HG03280 (cell line): Measurements from ENCODE around the gene TM9SF4.
"Not testable (repeated sequence)": the region's sequence is repeated elsewhere in the genome, so short reads cannot be mapped to it uniquely, and the experiment has no call there.

Experiments used
- ATAC-seq: cut with Tn5 transposase; IDR thresholded peaks from one replicate; pipeline ENCODE4 v1.9.1; 2021; ENCODE audit warnings: mild to moderate bottlenecking, moderate library complexity; ENCODE audit not compliant: unreplicated experiment

The TM9SF4 gene

DNA sequence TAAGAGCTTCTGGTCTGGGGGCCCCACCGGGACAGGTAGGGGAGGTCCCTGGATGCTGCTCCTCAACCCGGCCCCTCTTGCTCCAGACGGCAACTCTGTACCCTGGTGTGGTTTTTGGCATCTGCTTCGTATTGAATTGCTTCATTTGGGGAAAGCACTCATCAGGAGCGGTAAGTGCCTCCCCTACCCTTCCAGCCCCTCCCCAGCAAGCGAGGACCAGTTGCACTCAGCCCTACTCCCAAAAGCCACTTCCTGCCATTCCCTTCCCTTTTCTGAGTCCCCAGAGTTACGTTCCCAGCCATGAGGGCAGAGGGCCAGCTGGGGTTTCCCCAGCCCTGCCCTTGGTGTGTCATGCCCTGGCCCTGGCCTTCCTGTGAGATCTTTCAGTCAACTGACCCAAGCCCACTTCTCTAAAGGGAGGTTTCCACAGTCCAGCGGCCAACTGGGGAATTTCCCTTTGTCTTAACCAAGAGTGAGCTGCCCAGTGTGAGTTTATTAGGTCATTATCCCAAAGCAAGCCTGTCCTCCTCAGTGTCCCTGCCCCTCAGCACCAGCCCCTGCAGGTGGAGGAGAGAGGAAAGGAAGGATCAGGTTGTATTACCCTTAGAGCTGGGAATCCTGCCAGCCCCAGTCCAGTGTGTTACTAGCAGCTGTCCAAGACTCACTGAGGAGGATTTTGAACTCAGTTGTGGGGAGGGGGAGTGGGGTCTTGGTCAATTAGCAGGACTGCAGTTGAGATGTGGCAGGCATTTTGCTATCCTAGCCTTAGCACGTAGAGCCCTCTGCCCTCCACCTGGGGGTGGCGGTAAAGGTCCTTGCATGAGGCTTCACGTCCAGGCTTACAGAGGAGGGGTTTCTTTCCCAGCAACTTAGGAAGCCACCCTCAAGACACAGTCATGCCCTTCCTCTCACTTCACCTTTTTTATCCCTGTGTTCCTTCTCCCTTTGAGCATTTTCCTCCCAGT, 45.8 kb downstream of the TM9SF4 start:
- ATAC-seq = no peak

GRCh38 chr20:32157611-32158010, 48.1 kb downstream of the TM9SF4 start:
- ATAC-seq = no peak

DNA sequence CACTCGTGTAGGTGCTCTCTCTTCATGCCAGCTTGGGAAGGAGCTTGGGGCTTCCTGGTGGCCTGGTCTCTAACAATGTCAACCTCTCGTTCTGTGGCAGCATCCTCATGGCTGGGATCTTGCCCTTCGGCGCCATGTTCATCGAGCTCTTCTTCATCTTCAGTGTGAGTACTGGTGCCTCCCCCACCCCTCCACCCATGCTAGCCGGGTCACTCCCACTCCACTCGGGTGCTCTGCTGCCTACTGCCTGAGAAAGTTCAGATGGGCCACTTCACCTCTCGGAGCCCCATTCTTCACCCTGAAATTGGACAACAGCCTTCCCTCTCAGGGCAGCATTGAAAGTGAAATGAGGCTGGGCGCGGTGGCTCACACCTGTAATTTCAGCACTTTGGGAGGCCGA, 48.8 kb downstream of the TM9SF4 start:
- ATAC-seq = no peak

DNA sequence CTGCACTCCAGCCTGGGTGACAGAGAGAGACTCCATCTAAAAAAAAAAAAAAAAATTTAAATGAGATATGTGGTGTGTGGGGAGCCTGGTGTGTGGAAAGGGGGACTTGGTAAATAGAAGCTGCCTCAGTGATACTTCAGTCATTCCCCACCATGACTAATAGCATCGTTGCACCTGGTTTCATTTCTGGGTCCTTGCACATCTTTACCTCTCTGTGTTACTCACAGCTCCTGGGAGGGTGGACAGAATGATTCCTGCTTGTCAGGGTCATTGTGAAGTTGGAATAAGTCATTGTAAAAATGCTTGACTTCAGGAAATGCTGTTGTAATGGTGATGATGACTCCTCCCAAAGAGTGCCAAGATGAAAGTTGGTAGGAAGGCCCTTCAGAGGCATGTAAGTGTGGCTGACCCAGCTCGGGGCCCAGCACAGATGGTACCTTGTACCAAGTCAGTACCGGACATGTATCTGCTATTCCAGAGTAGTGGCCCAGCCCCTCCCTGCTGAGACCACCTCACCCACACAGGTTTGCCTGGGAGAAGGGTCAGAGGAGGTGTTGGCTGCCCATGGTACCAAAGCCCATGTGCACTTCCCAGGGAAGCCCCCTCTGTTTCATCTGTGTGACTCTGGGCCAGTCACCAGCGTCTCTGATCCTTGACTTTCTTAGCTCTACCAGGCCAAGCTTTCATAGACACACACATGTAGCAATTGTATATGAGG, 49.6 kb downstream of the TM9SF4 start:
- no peak for ATAC-seq

- no peak for ATAC-seq
Observed at GRCh38 chr20:32159766-32160221, 50.3 kb downstream of the TM9SF4 start.

GRCh38 chr20:32160341-32160740, 50.8 kb downstream of the TM9SF4 start:
- no peak for ATAC-seq

DNA sequence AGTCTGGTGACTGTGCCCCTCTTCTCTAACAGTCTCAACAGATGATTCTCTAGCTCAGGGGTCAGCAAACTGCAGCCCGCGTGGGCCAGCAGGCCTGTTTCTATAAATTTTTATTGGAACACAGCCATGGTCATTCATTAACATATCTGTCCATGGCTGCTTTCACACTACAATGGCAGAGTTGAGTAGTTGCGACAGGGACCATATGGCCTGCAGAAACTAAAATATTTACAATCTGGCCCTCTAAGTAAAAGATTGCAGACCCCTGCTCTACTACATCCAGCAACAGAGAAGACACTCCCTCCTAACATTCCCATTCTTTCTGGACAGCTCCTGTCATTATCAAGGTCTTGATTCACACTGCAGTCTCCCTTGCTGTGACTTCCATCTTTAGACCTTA, 52.8 kb downstream of the TM9SF4 start:
- no peak for ATAC-seq

GRCh38 chr20:32163951-32164350, 54.4 kb downstream of the TM9SF4 start:
- no peak for ATAC-seq

DNA sequence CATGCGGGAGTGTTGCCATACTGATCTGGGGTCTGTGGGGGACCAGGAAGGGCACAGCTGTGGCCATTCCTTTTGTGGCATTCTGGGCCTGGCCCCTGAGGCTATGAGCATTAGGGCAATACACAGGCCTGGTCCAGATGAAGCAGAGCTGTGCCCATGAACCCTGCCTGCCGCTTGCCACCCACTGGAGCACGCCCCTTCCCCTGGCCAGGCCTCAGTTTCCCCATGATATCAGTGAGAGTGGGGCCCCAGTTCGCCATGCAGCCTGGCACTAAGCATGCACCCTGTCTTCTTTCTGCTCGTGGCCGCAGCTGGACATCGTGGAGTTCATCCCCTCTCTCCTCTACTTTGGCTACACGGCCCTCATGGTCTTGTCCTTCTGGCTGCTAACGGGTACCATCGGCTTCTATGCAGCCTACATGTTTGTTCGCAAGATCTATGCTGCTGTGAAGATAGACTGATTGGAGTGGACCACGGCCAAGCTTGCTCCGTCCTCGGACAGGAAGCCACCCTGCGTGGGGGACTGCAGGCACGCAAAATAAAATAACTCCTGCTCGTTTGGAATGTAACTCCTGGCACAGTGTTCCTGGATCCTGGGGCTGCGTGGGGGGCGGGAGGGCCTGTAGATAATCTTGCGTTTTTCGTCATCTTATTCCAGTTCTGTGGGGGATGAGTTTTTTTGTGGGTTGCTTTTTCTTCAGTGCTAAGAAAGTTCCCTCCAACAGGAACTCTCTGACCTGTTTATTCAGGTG, 55.6 kb downstream of the TM9SF4 start:
- no peak for ATAC-seq

DNA sequence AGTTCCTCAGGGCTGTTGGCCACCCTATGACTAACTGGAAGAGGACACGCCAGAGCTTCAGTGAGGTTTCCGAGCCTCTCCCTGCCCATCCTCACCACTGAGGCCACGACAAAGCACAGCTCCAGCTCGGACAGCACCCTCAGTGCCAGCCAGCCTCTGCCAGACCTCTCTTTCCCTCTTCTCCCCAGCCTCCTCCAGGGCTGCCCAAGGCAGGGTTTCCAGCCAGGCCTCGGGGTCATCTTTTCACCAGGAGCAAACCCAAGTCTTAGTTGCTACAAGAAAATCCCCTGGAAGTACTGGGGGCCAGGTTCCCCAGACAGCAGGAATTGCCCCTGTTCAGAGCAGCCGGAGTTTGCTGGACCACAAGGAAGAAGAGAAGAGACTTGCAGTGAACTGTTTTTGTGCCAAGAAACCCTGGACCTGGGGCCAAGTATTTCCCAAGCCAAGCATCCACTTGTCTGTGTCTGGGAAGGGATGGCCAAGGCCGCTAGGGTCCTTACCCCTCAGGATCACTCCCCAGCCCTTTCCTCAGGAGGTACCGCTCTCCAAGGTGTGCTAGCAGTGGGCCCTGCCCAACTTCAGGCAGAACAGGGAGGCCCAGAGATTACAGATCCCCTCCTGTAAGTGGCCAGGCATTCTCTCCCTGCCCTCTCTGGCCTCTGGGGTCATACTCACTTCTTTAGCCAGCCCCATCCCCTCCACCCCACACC, 56.5 kb downstream of the TM9SF4 start:
- no peak for ATAC-seq

- no peak for ATAC-seq
Observed at GRCh38 chr20:32167552-32167951, 58.0 kb downstream of the TM9SF4 start.

- ATAC-seq = no peak
Observed at GRCh38 chr20:32168184-32168910, 58.8 kb downstream of the TM9SF4 start.

DNA sequence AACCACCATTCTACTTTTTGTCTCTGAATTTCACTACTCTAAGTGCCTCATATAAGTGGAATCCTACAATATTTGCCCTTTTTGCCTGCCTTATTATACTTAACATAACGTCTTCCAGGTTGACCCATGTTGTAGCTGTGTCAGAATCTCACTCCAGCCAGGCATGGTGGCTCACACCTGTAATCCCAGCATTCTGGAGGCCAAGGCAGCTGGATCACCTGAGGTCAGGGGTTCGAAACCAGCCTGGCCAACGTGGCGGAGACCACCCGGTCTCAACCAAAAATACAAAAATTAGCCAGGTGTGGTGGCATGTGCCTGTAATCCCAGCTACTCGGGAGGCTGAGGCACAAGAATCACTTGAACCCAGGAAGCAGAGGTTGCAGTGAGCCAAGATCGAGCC, 68.2 kb downstream of the TM9SF4 start:
- not testable (repeated sequence) for ATAC-seq

GRCh38 chr20:32179515-32179914, 70.0 kb downstream of the TM9SF4 start:
- ATAC-seq = no peak

DNA sequence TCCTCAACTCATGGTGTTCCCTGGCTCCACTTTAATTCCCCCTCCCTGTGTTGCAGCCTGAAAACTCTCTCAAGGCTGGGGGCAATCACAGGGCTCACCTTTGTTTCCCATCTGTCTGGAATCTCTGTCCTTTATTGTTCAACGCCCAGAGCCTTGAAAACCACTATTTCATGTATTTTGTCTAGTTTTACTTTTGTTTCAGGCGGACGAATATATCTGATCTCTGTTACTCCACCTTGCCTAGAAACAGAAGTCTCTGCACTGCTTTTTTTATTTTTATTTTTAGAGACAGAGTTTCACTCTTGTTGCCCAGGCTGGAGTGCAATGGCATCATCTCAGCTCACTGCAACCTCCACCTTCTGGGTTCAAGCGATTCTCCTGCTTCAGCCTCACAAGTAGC, 70.4 kb downstream of the TM9SF4 start:
- ATAC-seq = no peak

DNA sequence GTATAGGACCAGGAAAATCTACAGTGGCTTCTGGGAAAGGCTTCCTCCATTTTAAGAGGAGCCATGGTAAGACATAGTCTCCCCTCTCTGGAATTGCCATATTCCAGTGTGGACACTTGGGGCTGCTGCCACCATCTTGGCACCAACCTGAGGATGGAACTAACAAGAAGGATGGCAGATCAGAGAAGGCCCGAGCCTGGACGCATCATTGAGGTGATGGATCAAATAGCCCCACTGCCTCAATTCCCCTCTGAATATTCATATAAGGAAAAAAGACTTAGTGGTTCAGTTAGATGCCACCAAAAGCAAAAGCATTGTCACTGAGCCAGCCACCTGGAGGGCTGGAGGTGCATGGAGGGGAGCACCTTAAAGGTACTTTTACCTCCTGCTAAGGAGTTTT, 72.1 kb downstream of the TM9SF4 start:
- no peak for ATAC-seq

- no peak for ATAC-seq
Observed at GRCh38 chr20:32183947-32184635, 74.6 kb downstream of the TM9SF4 start.

DNA sequence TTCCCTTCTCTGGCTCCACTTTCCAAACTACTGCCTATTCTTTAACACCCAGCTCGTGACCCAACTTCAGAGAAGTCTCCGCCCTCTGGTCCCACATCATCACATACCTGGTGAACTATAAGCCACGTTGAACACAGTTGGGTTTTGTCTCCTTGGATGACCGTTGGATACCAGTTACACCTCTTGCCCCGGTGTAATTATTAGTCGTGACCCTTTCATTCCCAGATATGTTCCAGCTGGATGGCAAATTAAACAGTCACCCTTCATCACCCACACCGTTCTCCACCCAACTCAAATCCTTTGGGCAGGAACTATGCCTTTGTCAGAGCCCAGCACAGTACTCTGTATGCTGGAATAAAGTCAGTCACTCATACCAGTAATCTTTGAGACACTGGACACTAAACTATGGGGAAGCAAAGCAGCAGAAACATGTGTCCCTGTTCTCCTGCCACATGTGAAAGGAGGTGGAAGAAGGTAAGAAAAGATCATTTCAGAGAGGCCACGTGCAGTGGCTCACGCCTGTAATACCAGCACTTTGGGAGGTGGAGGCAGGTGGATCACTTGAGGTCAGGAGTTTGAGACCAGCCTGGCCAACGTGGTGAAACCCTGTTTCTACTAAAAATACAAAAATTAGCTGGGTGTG, 75.6 kb downstream of the TM9SF4 start:
- ATAC-seq = no peak

DNA sequence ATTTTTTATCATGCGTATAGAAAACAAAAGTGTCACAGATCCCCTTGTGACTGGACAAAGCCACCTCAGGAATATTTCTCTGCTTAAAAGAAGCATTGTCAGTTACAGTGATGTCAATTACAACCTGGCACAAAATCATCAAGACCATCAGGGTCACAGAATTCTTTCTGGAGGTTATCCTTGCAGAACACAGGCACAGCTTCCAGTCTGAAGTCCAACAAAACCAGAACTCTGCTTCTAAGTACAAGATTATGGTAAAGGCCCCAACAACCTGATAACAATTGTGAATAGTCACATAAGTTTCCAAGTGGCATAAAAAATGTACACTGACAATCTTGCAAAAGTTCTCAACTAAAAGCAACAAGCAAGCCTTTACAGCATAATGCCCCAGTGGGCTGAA, 77.0 kb downstream of the TM9SF4 start:
- ATAC-seq = no peak
